Right forelimb (tissue), 1 donor: ENCODE results near the gene PINLYP.

Experiments used
- DNase-seq: peaks from one replicate; pipeline ENCODE4 v3.0.0-alpha.2; 2018

The PINLYP gene

GRCh38 chr19:43551399-43552197, 24.0 kb upstream of the PINLYP start:
- DNase-seq: no peak

- DNase-seq: no peak
These were observed 23.5 kb upstream of the PINLYP start for GRCh38 chr19:43552198-43552450.

DNA sequence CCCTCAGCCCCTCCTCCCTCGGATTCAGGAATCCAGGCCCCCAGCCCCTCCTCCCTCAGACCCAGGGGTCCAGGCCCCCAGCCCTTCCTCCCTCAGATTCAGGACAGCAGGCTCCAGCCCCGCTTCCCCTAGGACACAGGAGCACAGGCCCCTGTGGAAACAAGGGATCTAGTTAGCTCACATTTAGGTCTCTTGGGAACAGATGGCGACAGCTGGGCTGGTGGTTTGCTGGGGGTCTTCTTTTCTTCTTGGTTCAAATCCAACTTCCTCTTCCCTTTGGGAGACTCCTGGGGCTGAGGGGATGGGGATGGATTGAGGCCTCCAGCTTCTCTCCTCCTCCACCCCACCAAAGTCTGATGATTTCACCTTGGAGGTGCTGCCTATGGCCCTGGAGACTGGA, 23.0 kb upstream of the PINLYP start:
- DNase-seq: no peak

GRCh38 chr19:43553656-43554055, 21.9 kb upstream of the PINLYP start:
- DNase-seq: no peak

- no peak for DNase-seq
These were observed 21.2 kb upstream of the PINLYP start for GRCh38 chr19:43554317-43554895.

- DNase-seq: peak; percentile 73
These were observed 20.3 kb upstream of the PINLYP start for GRCh38 chr19:43555185-43555770.

DNA sequence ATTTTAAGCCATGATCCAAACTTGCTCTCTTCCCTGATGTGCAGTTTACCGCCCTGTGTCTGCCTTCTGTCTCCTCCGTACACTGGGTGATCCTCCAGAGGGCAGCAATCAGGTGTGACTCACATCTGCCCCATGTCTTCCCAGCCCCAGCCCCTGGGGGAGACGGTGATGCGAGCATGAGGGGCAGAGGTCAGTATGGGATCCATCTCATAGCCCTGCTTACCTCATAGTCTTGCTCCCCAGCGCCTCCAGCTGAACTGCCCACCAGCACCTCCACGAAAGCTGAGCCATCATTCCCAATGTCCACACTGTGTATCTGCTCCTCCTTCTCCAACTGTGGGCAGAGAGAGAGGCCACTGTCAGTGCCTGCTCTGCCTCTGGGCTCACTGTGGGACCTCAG, 14.9 kb upstream of the PINLYP start:
- DNase-seq: no peak

GRCh38 chr19:43561139-43561970, 14.2 kb upstream of the PINLYP start:
- DNase-seq: no peak

DNA sequence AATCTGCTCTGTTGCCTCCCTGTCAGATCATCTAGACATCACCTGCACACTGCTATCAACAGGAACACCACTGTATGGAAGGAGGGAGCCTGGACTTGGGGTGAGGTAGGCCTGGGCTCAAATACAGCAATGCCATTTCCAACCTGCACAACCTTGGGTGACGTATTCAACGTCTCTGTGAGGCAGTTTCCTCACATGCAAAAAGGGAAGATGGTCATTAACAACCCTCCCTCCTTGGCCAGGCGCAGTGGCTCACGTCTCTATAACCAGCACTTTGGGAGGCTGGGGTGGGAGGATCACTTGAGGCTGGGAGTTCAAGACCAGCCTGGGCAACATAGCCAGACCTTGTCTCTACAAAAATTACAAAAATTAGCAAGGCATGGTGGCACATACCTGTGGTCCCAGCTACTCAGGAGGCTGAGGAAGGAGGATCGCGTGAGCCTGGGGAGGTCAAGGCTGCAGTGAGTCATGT, 13.3 kb upstream of the PINLYP start:
- DNase-seq: no peak

GRCh38 chr19:43562698-43563241, 12.8 kb upstream of the PINLYP start:
- no peak for DNase-seq

GRCh38 chr19:43563816-43564457, 11.7 kb upstream of the PINLYP start:
- no peak for DNase-seq

GRCh38 chr19:43564800-43565199, 10.8 kb upstream of the PINLYP start:
- no peak for DNase-seq

DNA sequence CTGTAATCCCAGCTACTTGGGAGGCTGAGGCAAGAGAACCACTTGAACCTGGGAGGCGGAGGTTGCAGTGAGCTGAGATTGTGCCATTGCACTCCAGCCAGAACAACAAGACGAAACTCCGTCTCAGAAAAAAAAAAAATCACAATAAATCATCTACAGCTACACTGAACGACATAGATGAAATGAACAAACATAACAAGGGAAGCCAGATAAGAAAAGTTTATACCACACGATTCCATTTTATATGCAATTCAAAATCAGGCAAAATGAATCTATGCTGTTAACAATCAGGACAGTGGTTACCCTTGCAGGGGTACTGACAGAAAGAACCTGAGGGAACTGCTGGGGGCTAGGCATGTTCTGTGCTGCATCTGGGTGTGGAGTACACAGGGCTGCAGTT, 5.9 kb upstream of the PINLYP start:
- no peak for DNase-seq

GRCh38 chr19:43570174-43570791, 5.3 kb upstream of the PINLYP start:
- DNase-seq: no peak

GRCh38 chr19:43572171-43572588, 3.4 kb upstream of the PINLYP start:
- DNase-seq: no peak

- DNase-seq: no peak
These were observed 1.0 kb upstream of the PINLYP start for GRCh38 chr19:43574424-43575155.

DNA sequence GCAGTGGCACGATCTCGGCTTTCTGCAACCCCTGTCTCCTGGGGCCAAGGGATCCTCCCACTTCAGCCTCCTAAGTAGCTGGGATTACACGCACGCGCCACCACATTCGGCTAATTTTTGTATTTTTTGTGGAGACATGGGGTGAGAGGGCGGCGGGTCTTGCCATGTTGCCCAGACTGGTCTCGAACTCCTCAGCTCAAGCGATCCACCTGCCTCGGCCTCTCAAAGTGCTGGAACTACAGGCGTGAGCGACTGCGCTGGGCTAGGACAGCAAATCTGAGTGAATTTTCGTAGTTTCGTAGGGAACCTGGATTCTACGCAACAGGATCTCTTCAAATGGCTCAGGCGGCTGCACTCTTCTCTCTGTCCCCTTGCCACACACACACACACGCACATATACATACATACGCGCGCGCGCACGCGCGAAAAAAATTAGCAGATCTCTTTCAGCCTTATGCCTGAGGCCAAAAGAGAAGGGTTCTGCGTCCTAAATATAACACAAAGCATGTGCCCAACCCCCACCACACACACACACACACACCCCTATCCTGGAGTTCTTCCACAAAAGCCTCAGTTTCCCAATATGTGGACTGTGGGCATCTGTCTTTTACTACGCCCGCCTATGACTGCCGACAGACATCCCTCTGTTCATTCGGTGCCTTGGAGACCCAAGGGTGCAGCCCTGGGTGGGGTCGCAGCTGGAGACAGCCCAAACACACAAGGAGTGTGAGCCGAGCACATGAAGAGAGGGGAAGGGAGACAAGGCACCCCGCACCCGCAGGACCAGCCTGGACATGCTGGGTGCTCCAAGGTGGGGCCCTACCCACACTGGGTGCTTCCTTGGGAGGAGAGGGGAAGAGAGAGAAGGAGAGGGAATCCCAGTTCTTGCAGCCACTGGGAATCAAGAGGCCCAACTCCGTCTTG, 616 bp downstream of the PINLYP start:
- no peak for DNase-seq

- no peak for DNase-seq
These were observed 3.2 kb downstream of the PINLYP start for GRCh38 chr19:43578787-43579186.

DNA sequence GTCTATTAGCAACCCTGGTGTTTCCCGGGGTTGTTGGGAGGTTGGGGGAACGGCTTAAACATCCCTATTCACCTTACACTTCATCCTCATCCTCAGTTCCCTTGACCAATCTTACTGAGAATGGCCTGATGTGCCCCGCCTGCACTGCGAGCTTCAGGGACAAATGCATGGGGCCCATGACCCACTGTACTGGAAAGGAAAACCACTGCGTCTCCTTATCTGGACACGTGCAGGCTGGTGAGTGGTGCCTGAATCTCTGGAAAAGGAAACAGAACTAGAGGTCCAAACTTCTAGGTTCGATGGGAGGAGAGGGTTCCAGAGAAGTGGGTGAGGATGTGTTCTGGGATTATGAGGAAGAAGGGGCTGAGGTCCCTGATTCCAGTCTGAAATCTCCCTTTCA, 5.9 kb downstream of the PINLYP start:
- no peak for DNase-seq

- no peak for DNase-seq
These were observed 6.9 kb downstream of the PINLYP start for GRCh38 chr19:43582495-43582894.
